ENCODE results near the gene SYNE2. TPM values are rescaled to one million over a fixed set of nuclear protein-coding genes. Genes with fewer than 3 reads are reported as not detected.

Gene SYNE2
- total and polyA plus RNA-seq, 2 of the 8 experiments (the other 6 are each of a cell fraction or from before 2014, with no cell fraction given), result 32.6 to 46.1 TPM

GRCh38 chr14:63902375-63902976 lies 49.7 kb downstream of the SYNE2 start (continued):
- TF ChIP-seq CHD7 (IDR thresholded peaks at IDR 0.05; ENCODE audit: insufficient replicate concordance, low read length) (no peak), USF2 (IDR thresholded peaks at IDR 0.05; ENCODE audit: low read length) (no peak), RAD21 (IDR thresholded peaks at IDR 0.05 in 1 of 2, conservative IDR thresholded peaks at IDR 0.05 in 1 of 2; ENCODE audit: low read depth in 2 of 2, low read length in 2 of 2) (no peak), KDM1A (IDR thresholded peaks at IDR 0.05; ENCODE audit: borderline replicate concordance, low read length) (no peak), SAP30 (IDR thresholded peaks at IDR 0.05; ENCODE audit: insufficient read depth, insufficient replicate concordance, low read length) (no peak), TAF7 (optimal IDR thresholded peaks at IDR 0.05; ENCODE audit: borderline replicate concordance, low read depth, low read length) (no peak), SP2 (IDR thresholded peaks at IDR 0.05; ENCODE audit: low read length) (no peak), SIRT6 (IDR thresholded peaks at IDR 0.05; ENCODE audit: low read length) (no peak), TAF1 (IDR thresholded peaks at IDR 0.05; ENCODE audit: low read depth, low read length) (no peak), POU5F1 (IDR thresholded peaks at IDR 0.05; ENCODE audit: low read depth, low read length) (no peak)

Data from H1 (cell line).